SU-DHL-6 (cell line): ENCODE results near the gene SART3.

Source experiments
- H2AFZ ChIP-seq: fragments of 200-600 bp; sonication (generic); 2 replicates; pipeline ENCODE4 v1.6.1; 2014; ENCODE audit warnings: low read depth, mild to moderate bottlenecking, moderate library complexity, mixed read lengths, antibody characterized with exemption, low read length; ENCODE audit not compliant: severe bottlenecking
- H3F3A ChIP-seq: fragments of 200-600 bp; shearing (Covaris generic); 2 replicates; pipeline ENCODE4 v1.6.0; 2016; ENCODE audit warnings: antibody characterized with exemption, mild to moderate bottlenecking; ENCODE audit not compliant: insufficient read depth
- H3K27ac ChIP-seq: fragments of 200-600 bp; sonication (generic); 2 replicates; pipeline ENCODE4 v1.5.1; 2016; ENCODE audit warnings: low read depth, mild to moderate bottlenecking, low read length, moderate library complexity, mixed read lengths
- H3K27me3 ChIP-seq: fragments of 200-600 bp; sonication (generic), shearing (Covaris generic); 2 replicates; pipeline ENCODE4 v1.6.0; 2014; ENCODE audit warnings: mild to moderate bottlenecking, low read length
- H3K36me3 ChIP-seq: fragments of 200-600 bp; sonication (generic); 2 replicates; pipeline ENCODE4 v1.6.1; 2014; ENCODE audit warnings: mild to moderate bottlenecking, low read length, mixed read lengths
- H3K4me2 ChIP-seq: fragments of 300-600, 200-600 bp; shearing (Covaris generic), sonication (generic); 2 replicates; pipeline ENCODE4 v1.6.0; 2014; ENCODE audit warnings: low read length, low read depth, mild to moderate bottlenecking; ENCODE audit not compliant: poor library complexity, severe bottlenecking
- H3K4me3 ChIP-seq: fragments of 200-600 bp; sonication (generic); 2 replicates; pipeline ENCODE4 v1.5.1; 2014; ENCODE audit warnings: antibody characterized with exemption, low read length, mild to moderate bottlenecking, mixed read lengths; ENCODE audit not compliant: insufficient read depth, poor library complexity, severe bottlenecking
- H3K79me2 ChIP-seq: fragments of 200-600 bp; sonication (generic); 2 replicates; pipeline ENCODE4 v1.6.1; 2014; ENCODE audit warnings: mild to moderate bottlenecking, low read length, moderate library complexity; ENCODE audit not compliant: insufficient read depth
- H3K9ac ChIP-seq: fragments of 200-600 bp; sonication (generic); 2 replicates; pipeline ENCODE4 v1.7.0; 2014; ENCODE audit warnings: mild to moderate bottlenecking, low read length
- H3K9me2 ChIP-seq: fragments of 200-600 bp; sonication (generic); replicated peaks from 2 replicates; pipeline ENCODE4 v1.6.1; 2014; ENCODE audit warnings: low read length; ENCODE audit not compliant: insufficient read depth
- H3K9me3 ChIP-seq: fragments of 200-600 bp; sonication (generic); 2 replicates; pipeline ENCODE4 v1.6.1; 2014; ENCODE audit warnings: low read length, mixed read lengths; ENCODE audit not compliant: insufficient read depth
- H4K20me1 ChIP-seq: fragments of 200-600 bp; sonication (generic); 2 replicates; pipeline ENCODE4 v1.6.1; 2014; ENCODE audit warnings: low read depth, mild to moderate bottlenecking, antibody characterized with exemption, low read length, moderate library complexity, mixed read lengths
- CTCF ChIP-seq: fragments of 200-600 bp; sonication (generic); IDR thresholded peaks from one replicate; pipeline ENCODE4 v1.5.1; 2017; ENCODE audit warnings: antibody characterized with exemption, mild to moderate bottlenecking, low read length, moderate library complexity; ENCODE audit not compliant: insufficient read depth, poor library complexity, severe bottlenecking
- EZH2phosphoT487 ChIP-seq: fragments of 200-600 bp; sonication (generic), shearing (Covaris generic); conservative IDR thresholded peaks from 2 replicates; pipeline ENCODE4 v1.6.1; 2018; ENCODE audit warnings: mild to moderate bottlenecking, antibody characterized with exemption, low read length, moderate library complexity, mixed read lengths

Gene SART3

GRCh38 chr12:108571609-108572165, 10.7 kb upstream of the SART3 start:
- no peak overlapping the region for H3K4me2 ChIP-seq
- H3F3A ChIP-seq = no peaks in the 10 kb centered on the region

GRCh38 chr12:108570743-108571608, 10.0 kb upstream of the SART3 start:
- H4K20me1 ChIP-seq = no peaks in the 10 kb centered on the region
- TF ChIP-seq EZH2phosphoT487 = no peak
- no peak for TF ChIP-seq CTCF
- H3K79me2 ChIP-seq = no peaks in the 10 kb centered on the region
- H3K4me3 ChIP-seq = no peak overlapping the region
- H3K4me2 ChIP-seq = no peak overlapping the region
- no peak overlapping the region for H2AFZ ChIP-seq
- H3K9me2 ChIP-seq = no peaks in the 10 kb centered on the region
- H3K27ac ChIP-seq = no peak overlapping the region
- H3K9me3 ChIP-seq = no peaks in the 10 kb centered on the region
- H3F3A ChIP-seq = no peaks in the 10 kb centered on the region
- no peaks in the 10 kb centered on the region for H3K27me3 ChIP-seq
- peaks cover 6% of the 10 kb centered on the region; the same call in 1 of the 2 replicates for H3K36me3 ChIP-seq
- H3K9ac ChIP-seq = no peak overlapping the region

More at GRCh38 chr12:108571609-108572165, 10.7 kb upstream of the SART3 start:
- Histone ChIP-seq H3K79me2 (no peaks in the 10 kb centered on the region), H3K9ac (no peak overlapping the region), H3K9me3 (no peaks in the 10 kb centered on the region), H4K20me1 (no peaks in the 10 kb centered on the region), H3K9me2 (no peaks in the 10 kb centered on the region), H2AFZ (no peak overlapping the region), H3K4me3 (no peak overlapping the region), H3K27ac (no peak overlapping the region), H3K27me3 (no peaks in the 10 kb centered on the region), H3K36me3 (peaks cover 6% of the 10 kb centered on the region; the same call in 1 of the 2 replicates)
- no peak for TF ChIP-seq CTCF
- TF ChIP-seq EZH2phosphoT487 = no peak

GRCh38 chr12:108568338-108569154, 7.6 kb upstream of the SART3 start:
- H3F3A ChIP-seq = no peaks in the 10 kb centered on the region
- no peaks in the 10 kb centered on the region for H3K27me3 ChIP-seq
- H3K4me2 ChIP-seq = no peak overlapping the region
- no peak overlapping the region for H3K27ac ChIP-seq
- TF ChIP-seq CTCF (no peak), EZH2phosphoT487 (no peak)
- no peaks in the 10 kb centered on the region for H3K9me2 ChIP-seq
- no peaks in the 10 kb centered on the region for H3K9me3 ChIP-seq
- H4K20me1 ChIP-seq = no peaks in the 10 kb centered on the region
- no peaks in the 10 kb centered on the region for H3K79me2 ChIP-seq
- no peak overlapping the region for H2AFZ ChIP-seq
- H3K9ac ChIP-seq = no peak overlapping the region
- peaks cover 12% of the 10 kb centered on the region; the same call in 1 of the 2 replicates for H3K36me3 ChIP-seq
- no peak overlapping the region for H3K4me3 ChIP-seq
